ENCODE measurements around the gene TPK1. TPM values are rescaled to one million over a fixed set of nuclear protein-coding genes. Genes with fewer than 3 reads are reported as not detected.

The TPK1 gene
- total and polyA plus RNA-seq, 2 donors (not counting 1 experiment from before 2014, with no cell fraction given), result 2.4 to 4.1 TPM

GRCh38 chr7:144510621-144511020 is 325.2 kb downstream of the TPK1 start:
- H3K4me2 ChIP-seq (ENCODE audit: extremely low read depth, insufficient read depth, low read length), result no peak overlapping the region
- TF ChIP-seq CTCF (conservative IDR thresholded peaks at IDR 0.05 in 1 of 2, IDR thresholded peaks at IDR 0.05 in 1 of 2; ENCODE audit: low read depth in 1 of 2, low read length in 2 of 2) (no peak), EZH2 (IDR thresholded peaks at IDR 0.05; ENCODE audit: low read length, missing control alignments) (no peak)
- H3K4me3 ChIP-seq (replicated peaks in 1 of 4; ENCODE audit: control extremely low read depth in 1 of 4, insufficient read depth in 1 of 4, low read depth in 3 of 4, low read length in 4 of 4), result no peak overlapping the region
- no peaks in the 10 kb centered on the region for H3K27me3 ChIP-seq (ENCODE audit: control insufficient read depth, insufficient read depth, low read length)
- H3K79me2 ChIP-seq (ENCODE audit: control insufficient read depth, insufficient read depth, low read length), result no peaks in the 10 kb centered on the region
- no peaks in the 10 kb centered on the region for H3K4me1 ChIP-seq (ENCODE audit: control insufficient read depth, extremely low read depth, insufficient read depth, low read length)
- H3K27ac ChIP-seq (ENCODE audit: insufficient read depth, low read length), result no peak overlapping the region
- no peak overlapping the region for H2AFZ ChIP-seq (ENCODE audit: low read length)
- no peaks in the 10 kb centered on the region for H3K9me3 ChIP-seq (ENCODE audit: control insufficient read depth, insufficient read depth, low read depth, low read length)
- H4K20me1 ChIP-seq (ENCODE audit: control insufficient read depth, extremely low read depth, insufficient read depth, low read length), result no peaks in the 10 kb centered on the region
- no peak for DNase-seq (ENCODE audit: low read depth in 2 of 2)
- no peaks in the 10 kb centered on the region for H3K36me3 ChIP-seq (ENCODE audit: control insufficient read depth, insufficient read depth, low read length)
- H3K9ac ChIP-seq (ENCODE audit: insufficient read depth, low read length), result no peak overlapping the region

- Histone ChIP-seq H2AFZ (ENCODE audit: low read length) (no peak overlapping the region), H3K27me3 (ENCODE audit: control insufficient read depth, insufficient read depth, low read length) (no peaks in the 10 kb centered on the region), H3K79me2 (ENCODE audit: control insufficient read depth, insufficient read depth, low read length) (no peaks in the 10 kb centered on the region), H4K20me1 (ENCODE audit: control insufficient read depth, extremely low read depth, insufficient read depth, low read length) (no peaks in the 10 kb centered on the region), H3K27ac (ENCODE audit: insufficient read depth, low read length) (no peak overlapping the region), H3K4me2 (ENCODE audit: extremely low read depth, insufficient read depth, low read length) (no peak overlapping the region), H3K9ac (ENCODE audit: insufficient read depth, low read length) (no peak overlapping the region), H3K36me3 (ENCODE audit: control insufficient read depth, insufficient read depth, low read length) (no peaks in the 10 kb centered on the region), H3K4me3 (replicated peaks in 1 of 4; ENCODE audit: control extremely low read depth in 1 of 4, insufficient read depth in 1 of 4, low read depth in 3 of 4, low read length in 4 of 4) (no peak overlapping the region), H3K9me3 (ENCODE audit: control insufficient read depth, insufficient read depth, low read depth, low read length) (no peaks in the 10 kb centered on the region), H3K4me1 (ENCODE audit: control insufficient read depth, extremely low read depth, insufficient read depth, low read length) (no peaks in the 10 kb centered on the region)
- TF ChIP-seq EZH2 (IDR thresholded peaks at IDR 0.05; ENCODE audit: low read length, missing control alignments) (no peak), CTCF (conservative IDR thresholded peaks at IDR 0.05 in 1 of 2, IDR thresholded peaks at IDR 0.05 in 1 of 2; ENCODE audit: low read depth in 1 of 2, low read length in 2 of 2) (no peak)
- no peak for DNase-seq (ENCODE audit: low read depth in 2 of 2)
These were observed 327.2 kb downstream of the TPK1 start for GRCh38 chr7:144508702-144509101.

GRCh38 chr7:144503215-144503614 is 332.6 kb downstream of the TPK1 start:
- no peak overlapping the region for H3K27ac ChIP-seq (ENCODE audit: insufficient read depth, low read length)
- H3K36me3 ChIP-seq (ENCODE audit: control insufficient read depth, insufficient read depth, low read length), result no peaks in the 10 kb centered on the region
- no peak for TF ChIP-seq CTCF (conservative IDR thresholded peaks at IDR 0.05 in 1 of 2, IDR thresholded peaks at IDR 0.05 in 1 of 2; ENCODE audit: low read depth in 1 of 2, low read length in 2 of 2)
- no peak for TF ChIP-seq EZH2 (IDR thresholded peaks at IDR 0.05; ENCODE audit: low read length, missing control alignments)
- H2AFZ ChIP-seq (ENCODE audit: low read length), result no peak overlapping the region
- H3K4me1 ChIP-seq (ENCODE audit: control insufficient read depth, extremely low read depth, insufficient read depth, low read length), result no peaks in the 10 kb centered on the region
- no peaks in the 10 kb centered on the region for H4K20me1 ChIP-seq (ENCODE audit: control insufficient read depth, extremely low read depth, insufficient read depth, low read length)
- no peak for DNase-seq (ENCODE audit: low read depth in 2 of 2)
- no peak overlapping the region for H3K9ac ChIP-seq (ENCODE audit: insufficient read depth, low read length)
- no peaks in the 10 kb centered on the region for H3K79me2 ChIP-seq (ENCODE audit: control insufficient read depth, insufficient read depth, low read length)
- no peak overlapping the region for H3K4me2 ChIP-seq (ENCODE audit: extremely low read depth, insufficient read depth, low read length)
- H3K9me3 ChIP-seq (ENCODE audit: control insufficient read depth, insufficient read depth, low read depth, low read length), result no peaks in the 10 kb centered on the region
- no peak overlapping the region for H3K4me3 ChIP-seq (replicated peaks in 1 of 4; ENCODE audit: control extremely low read depth in 1 of 4, insufficient read depth in 1 of 4, low read depth in 3 of 4, low read length in 4 of 4)
- H3K27me3 ChIP-seq (ENCODE audit: control insufficient read depth, insufficient read depth, low read length), result no peaks in the 10 kb centered on the region
